HG03039 (cell line): ENCODE measurements around the gene TFPI2.

Experiments used
- ATAC-seq: cut with Tn5 transposase; IDR thresholded peaks from one replicate; pipeline ENCODE4 v1.9.1; 2021; ENCODE audit warnings: mild to moderate bottlenecking, moderate library complexity; ENCODE audit not compliant: unreplicated experiment

The TFPI2 gene

DNA sequence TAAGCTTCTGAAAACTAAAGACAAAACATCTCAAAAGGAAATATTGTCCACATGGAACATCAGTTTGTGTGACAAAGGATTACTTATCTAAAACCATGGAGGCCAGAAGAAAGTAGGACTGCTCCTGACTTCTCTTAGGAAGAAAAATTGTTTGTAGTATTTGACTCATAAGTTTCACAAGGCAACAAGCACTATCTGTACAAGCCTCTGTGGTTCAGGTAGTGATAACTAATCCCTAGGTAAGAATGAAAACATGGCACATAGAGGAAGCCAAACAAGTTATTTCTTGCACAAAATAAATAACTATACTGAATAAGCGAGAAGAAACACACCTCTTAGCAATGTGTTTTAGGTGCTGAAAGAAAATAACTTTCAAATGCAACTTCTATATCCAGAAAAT, 30.3 kb downstream of the TFPI2 start:
- ATAC-seq: no peak

DNA sequence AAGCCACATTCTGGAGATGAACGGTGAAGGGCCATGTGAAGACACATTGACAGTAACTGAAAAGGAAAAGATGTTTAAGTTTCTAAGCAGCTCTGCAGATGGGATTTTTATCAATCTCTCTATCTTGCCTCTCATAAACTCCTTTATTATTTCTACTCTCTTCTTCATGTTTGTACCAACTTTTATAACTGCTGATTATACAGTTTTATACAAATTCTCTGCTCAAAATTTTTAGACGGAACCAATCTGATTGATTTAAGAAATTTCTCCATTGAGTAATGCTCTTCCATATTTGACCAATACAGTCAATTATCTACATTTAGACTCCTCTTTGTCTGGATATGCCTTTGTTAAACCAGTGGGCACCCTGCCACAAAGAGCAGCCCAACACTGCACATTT, 31.7 kb downstream of the TFPI2 start:
- no peak for ATAC-seq

DNA sequence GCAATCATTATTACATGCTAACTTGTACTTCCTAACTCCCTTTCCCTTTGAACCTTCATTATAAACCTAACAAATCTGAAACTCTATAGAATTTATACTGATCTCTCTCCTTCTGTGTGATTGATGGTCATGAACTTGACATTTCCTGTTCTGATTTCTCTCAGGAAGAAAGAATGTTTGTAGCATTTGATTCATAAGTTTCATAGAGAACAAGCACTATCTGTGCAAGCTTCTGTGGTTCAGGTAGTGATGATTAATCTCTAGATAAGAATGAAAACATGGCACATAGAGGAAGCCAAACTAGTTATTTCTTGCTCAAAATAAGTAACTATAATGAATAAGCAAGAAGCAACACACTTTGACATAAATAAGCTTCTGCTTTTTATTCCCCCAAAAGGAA, 34.2 kb downstream of the TFPI2 start:
- no peak for ATAC-seq

DNA sequence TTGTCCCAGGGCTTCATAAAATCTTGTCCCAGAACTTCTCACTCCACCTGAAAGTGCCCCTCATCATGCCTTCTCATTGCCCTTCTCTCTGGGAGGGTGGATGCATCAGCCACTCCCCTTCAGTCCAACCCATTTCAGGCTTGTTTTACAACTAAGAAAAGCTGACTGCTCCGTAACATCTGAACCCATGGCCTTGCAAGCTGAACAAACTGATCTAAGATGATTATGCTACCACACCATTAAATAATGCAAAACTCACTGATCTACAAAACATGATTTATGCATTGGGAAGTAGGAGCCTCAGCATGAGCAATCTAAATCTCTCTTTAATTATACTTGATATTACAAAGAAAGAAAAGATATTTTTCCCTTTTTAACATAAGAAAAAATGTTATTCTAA, 34.8 kb downstream of the TFPI2 start:
- no peak for ATAC-seq

DNA sequence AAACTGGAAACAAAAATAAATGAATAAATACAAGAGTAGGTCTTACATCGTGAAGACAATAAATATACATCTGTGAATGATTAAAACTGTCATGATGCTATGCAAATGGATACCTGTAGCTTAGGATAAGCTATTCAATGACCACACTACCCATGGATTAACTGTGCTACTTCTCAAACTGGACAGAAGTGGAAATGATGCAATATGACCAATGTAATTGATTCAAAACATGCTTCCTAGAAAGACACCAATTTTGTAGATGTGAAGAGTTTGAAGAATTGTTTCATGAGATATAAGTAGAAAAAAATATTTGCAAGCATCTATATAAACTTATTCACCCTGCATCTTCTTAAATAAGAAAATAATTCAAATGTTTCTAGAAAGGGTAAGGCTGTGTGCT, 36.1 kb downstream of the TFPI2 start:
- no peak for ATAC-seq

DNA sequence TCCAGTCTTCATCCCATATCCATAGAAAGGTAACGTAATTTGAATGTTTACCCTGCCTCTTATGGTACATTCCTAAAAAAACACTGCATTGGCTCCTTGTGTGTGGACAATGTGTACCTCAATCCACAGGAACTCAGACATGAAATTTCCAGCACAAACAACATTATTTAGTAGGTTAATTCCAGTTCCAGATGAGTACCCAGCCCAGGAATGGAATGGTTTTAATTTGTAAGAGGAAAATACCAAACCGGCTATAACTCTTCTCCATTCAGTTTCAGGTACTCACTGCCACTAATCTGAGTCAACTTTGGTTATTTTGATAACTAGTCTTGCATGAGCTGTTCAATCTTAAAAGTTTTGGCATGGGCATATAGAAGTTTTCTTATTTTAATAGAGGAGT, 39.0 kb downstream of the TFPI2 start:
- no peak for ATAC-seq

DNA sequence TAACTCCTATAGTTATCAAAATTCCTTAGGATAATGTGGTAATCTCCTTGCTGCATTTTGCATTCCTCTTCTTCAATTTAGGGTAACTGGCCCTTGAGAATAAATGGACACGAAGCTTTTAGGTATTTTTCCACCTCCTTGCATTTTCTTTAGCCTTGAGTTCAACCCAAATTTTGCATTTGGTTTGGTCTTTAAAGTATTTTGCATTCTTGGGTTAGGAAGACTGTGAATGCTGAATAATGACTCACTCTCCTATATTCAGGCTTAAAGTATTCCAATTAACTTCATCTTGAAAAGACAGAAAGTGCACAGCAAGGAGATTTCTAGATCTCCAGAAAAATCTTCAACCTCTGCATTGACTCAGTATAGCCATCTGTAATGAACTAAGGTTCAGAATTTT, 47.3 kb downstream of the TFPI2 start:
- no peak for ATAC-seq

DNA sequence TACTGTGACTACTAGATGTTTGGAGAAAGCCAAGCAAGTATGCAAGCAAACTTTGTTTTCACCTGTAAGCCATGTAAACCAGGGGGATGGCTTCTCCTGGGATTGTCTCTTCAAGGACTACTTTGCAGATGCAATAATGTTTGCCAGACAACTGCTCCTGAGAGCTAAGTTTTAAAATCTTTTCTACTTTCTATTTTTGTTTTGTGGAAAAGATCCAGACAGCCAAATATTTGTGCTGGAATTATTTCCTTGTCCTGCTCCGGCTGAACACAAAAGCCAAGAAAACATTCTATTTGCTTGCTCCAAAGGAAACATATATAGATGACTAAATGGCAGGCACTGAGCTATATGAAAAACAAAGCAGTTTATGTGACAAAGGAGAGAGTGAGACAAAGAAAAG, 51.6 kb downstream of the TFPI2 start:
- ATAC-seq: no peak

DNA sequence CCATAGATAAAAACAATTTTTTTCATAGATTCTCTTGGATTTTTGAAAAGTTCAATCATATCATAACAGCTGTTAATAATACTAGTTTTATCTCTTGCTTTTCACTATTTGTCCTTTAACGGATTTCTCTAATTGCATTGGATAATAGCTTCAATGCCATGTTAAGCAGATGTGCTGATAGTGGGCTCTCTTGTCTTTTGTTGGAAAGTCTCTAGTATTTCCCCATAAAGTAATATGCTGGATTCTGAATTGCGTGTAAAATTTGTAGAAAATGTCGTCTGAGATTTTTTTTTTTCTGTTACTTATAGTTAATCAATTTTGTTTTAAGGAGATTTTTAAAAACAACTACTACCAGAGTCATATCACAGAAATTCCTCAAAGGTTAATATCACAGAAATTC, 53.3 kb downstream of the TFPI2 start:
- ATAC-seq: no peak

DNA sequence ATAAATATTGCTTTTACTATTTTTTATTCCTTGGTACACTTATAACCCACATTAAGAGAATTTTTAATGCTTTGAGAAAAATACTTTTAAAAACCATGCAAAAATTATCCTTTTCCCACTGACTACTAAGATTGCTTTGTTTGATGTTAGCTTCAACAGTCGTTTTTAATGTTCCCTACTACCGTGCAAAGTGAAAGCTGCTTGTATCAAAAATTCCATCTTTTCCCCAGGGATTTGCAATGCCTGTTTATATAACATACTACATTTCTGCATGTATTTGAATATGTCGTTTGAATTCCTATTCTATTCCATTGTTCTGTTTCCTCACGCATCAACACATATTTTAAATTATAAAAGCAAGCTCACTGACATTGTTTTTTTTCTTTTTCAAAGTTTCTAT, 54.4 kb downstream of the TFPI2 start:
- ATAC-seq: no peak

DNA sequence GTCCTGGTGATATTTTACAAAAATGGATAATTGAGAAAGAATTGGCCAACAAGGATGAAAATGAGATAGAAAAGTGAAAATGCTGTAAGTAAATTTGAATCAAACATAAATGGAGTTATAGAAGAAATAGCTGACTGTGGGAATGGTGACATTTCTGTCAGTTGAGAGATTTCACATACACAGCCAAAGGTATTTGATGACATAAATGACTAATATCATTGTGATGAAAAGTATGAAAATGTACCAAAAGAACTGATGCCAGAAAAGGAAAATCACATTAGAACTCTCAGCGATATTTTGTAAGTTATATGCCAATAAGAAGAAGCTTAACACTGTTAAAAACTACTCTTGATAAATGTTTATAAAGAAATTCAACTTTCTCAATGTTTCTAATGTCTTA, 54.9 kb downstream of the TFPI2 start:
- no peak for ATAC-seq
